ENCODE data around the gene TBXA2R. TPM values are rescaled to one million over a fixed set of nuclear protein-coding genes. Genes with fewer than 3 reads are reported as not detected.
A peak's percentile ranks its signal among the peaks of the same experiment; 100 is the strongest.

TBXA2R gene
- total RNA-seq, 1 experiment from 2014 or later: 1.3 TPM

- TF ChIP-seq AFF4 (CRISPR knock-in tag; IDR thresholded peaks at IDR 0.05; ENCODE audit: borderline replicate concordance): no peak
- TF ChIP-seq ZNF532 (CRISPR knock-in tag; IDR thresholded peaks at IDR 0.05; ENCODE audit: borderline replicate concordance): no peak
- TF ChIP-seq FOXP1 (CRISPR knock-in tag; IDR thresholded peaks at IDR 0.05; ENCODE audit: borderline replicate concordance): peak; percentile 85
- TF ChIP-seq, protein P1, sequence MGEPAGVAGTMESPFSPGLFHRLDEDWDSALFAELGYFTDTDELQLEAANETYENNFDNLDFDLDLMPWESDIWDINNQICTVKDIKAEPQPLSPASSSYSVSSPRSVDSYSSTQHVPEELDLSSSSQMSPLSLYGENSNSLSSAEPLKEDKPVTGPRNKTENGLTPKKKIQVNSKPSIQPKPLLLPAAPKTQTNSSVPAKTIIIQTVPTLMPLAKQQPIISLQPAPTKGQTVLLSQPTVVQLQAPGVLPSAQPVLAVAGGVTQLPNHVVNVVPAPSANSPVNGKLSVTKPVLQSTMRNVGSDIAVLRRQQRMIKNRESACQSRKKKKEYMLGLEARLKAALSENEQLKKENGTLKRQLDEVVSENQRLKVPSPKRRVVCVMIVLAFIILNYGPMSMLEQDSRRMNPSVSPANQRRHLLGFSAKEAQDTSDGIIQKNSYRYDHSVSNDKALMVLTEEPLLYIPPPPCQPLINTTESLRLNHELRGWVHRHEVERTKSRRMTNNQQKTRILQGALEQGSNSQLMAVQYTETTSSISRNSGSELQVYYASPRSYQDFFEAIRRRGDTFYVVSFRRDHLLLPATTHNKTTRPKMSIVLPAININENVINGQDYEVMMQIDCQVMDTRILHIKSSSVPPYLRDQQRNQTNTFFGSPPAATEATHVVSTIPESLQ (CRISPR knock-in tag; IDR thresholded peaks at IDR 0.05): no peak
- peak; percentile 57; the same call in 1 of the 2 replicates for TF ChIP-seq NFYB (CRISPR knock-in tag; conservative IDR thresholded peaks at IDR 0.05; ENCODE audit: low read depth)
- no peak for TF ChIP-seq NFATC4 (CRISPR knock-in tag; IDR thresholded peaks at IDR 0.05)
- 0 out of 2 replicates have a peak, but pooled peaks have one; percentile 84 for TF ChIP-seq KAT7 (CRISPR knock-in tag; IDR thresholded peaks at IDR 0.05; ENCODE audit: borderline replicate concordance)
- no peak for TF ChIP-seq ZNF425 (CRISPR knock-in tag; conservative IDR thresholded peaks at IDR 0.05)
- peak; percentile 100 for TF ChIP-seq SP1 (CRISPR knock-in tag; conservative IDR thresholded peaks at IDR 0.05)
- peak; percentile 86; the same call in 1 of the 2 replicates for TF ChIP-seq RELA (CRISPR knock-in tag; IDR thresholded peaks at IDR 0.05; ENCODE audit: borderline replicate concordance)
- TF ChIP-seq, protein P2, sequence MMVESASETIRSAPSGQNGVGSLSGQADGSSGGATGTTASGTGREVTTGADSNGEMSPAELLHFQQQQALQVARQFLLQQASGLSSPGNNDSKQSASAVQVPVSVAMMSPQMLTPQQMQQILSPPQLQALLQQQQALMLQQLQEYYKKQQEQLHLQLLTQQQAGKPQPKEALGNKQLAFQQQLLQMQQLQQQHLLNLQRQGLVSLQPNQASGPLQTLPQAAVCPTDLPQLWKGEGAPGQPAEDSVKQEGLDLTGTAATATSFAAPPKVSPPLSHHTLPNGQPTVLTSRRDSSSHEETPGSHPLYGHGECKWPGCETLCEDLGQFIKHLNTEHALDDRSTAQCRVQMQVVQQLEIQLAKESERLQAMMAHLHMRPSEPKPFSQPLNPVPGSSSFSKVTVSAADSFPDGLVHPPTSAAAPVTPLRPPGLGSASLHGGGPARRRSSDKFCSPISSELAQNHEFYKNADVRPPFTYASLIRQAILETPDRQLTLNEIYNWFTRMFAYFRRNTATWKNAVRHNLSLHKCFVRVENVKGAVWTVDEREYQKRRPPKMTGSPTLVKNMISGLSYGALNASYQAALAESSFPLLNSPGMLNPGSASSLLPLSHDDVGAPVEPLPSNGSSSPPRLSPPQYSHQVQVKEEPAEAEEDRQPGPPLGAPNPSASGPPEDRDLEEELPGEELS (CRISPR knock-in tag; IDR thresholded peaks at IDR 0.05): peak; percentile 46; the same call in 1 of the 2 replicates
- no peak for TF ChIP-seq CDX4 (CRISPR knock-in tag; IDR thresholded peaks at IDR 0.05; ENCODE audit: borderline replicate concordance)
- TF ChIP-seq CREM (CRISPR knock-in tag; IDR thresholded peaks at IDR 0.05): peak; percentile 75
- TF ChIP-seq CBFB (CRISPR knock-in tag; IDR thresholded peaks at IDR 0.05; ENCODE audit: low read depth): no peak
- TF ChIP-seq SMAD4 (CRISPR knock-in tag; IDR thresholded peaks at IDR 0.05): no peak
- TF ChIP-seq IRF2 (CRISPR knock-in tag; IDR thresholded peaks at IDR 0.05; ENCODE audit: borderline replicate concordance, low read depth): no peak
- no peak for TF ChIP-seq JAZF1 (CRISPR knock-in tag; IDR thresholded peaks at IDR 0.05)
- no peak; the same call in 1 of the 2 replicates for TF ChIP-seq ATF2 (CRISPR knock-in tag; IDR thresholded peaks at IDR 0.05; ENCODE audit: borderline replicate concordance, low read depth)
- no peak for TF ChIP-seq TCF7 (CRISPR knock-in tag; IDR thresholded peaks at IDR 0.05; ENCODE audit: low read depth)
Measured at GRCh38 chr19:3626473-3627350, 20.0 kb upstream of the TBXA2R start, which contains the start of gene CACTIN (continued).
